Measurements from ENCODE around the gene BFSP1. TPM values are rescaled to one million over a fixed set of nuclear protein-coding genes. Genes with fewer than 3 reads are reported as not detected.

Gene BFSP1
- total RNA-seq, 1 experiment from 2014 or later: 6.1 TPM

GRCh38 chr20:17444091-17444490, 87.1 kb downstream of the BFSP1 start:
- Histone ChIP-seq H3K27me3 (replicated peaks; ENCODE audit: insufficient read depth, low read depth, low read length, poor library complexity) (no peaks in the 10 kb centered on the region), H3K9me3 (ENCODE audit: low read depth, low read length, poor library complexity, severe bottlenecking) (no peaks in the 10 kb centered on the region), H3K27ac (ENCODE audit: low read depth, low read length, poor library complexity, severe bottlenecking) (no peak overlapping the region), H3K36me3 (ENCODE audit: insufficient read depth, low read length, poor library complexity, severe bottlenecking) (peaks cover 8% of the 10 kb centered on the region), H3K4me3 (ENCODE audit: low read depth, low read length, poor library complexity, severe bottlenecking) (no peak overlapping the region), H3K4me1 (ENCODE audit: insufficient read depth, low read length, poor library complexity, severe bottlenecking) (no peaks in the 10 kb centered on the region)
- POLR2A ChIA-PET (ENCODE audit: low non-redundant PET): no interaction called here
- intact Hi-C loops (cut with micrococcal nuclease; ENCODE audit: unreplicated experiment): no loop called here
- BruUV-seq (replicated peaks): no TSS peak
- no peak for TF ChIP-seq CTCF (conservative IDR thresholded peaks at IDR 0.05; ENCODE audit: low read depth, low read length)
- no peak for TF ChIP-seq EZH2 (IDR thresholded peaks at IDR 0.05; ENCODE audit: borderline replicate concordance, low read depth, low read length, poor library complexity, severe bottlenecking)
- no peak for DNase-seq (ENCODE audit: low spot score)
- CTCF ChIA-PET: no interaction called here

Other genes with a start within 250 kb of the BFSP1 start
- gene DSTN, start 38.7 kb upstream of the BFSP1 start, total RNA-seq (2021): 148 and 159 TPM in 2 replicates
- gene RRBP1, start 150.9 kb upstream of the BFSP1 start, total RNA-seq (2021): 75.9 and 82.8 TPM in 2 replicates
- gene BANF2, start 168.6 kb upstream of the BFSP1 start, total RNA-seq (2021): not detected in 2 replicates

All from A673 (cell line).